H9 (cell line): ENCODE data around the gene SCTR. TPM values are rescaled to one million over a fixed set of nuclear protein-coding genes. Genes with fewer than 3 reads are reported as not detected.

Experiments used
- DNase-seq: peaks from one replicate; pipeline ENCODE4 v3.0.0-alpha.2; 2017
- H2AFZ ChIP-seq: one replicate; pipeline ENCODE4 v1.6.1; 2013; ENCODE audit warnings: mild to moderate bottlenecking, low read length, control low read depth, moderate library complexity
- H2AK5ac ChIP-seq: 2 replicates; pipeline ENCODE4 v1.6.1; 2013; ENCODE audit warnings: low read length, control low read depth, mixed read lengths; ENCODE audit not compliant: insufficient read length
- H2BK120ac ChIP-seq: one replicate; pipeline ENCODE4 v1.6.1; 2013; ENCODE audit warnings: low read depth, mild to moderate bottlenecking, low read length, control low read depth, inconsistent platforms; ENCODE audit not compliant: poor library complexity, severe bottlenecking
- H2BK12ac ChIP-seq: 2 replicates; pipeline ENCODE4 v1.6.1; 2013; ENCODE audit warnings: low read length, control low read depth, mixed read lengths, low read depth; ENCODE audit not compliant: insufficient read length
- H2BK15ac ChIP-seq: 2 replicates; pipeline ENCODE4 v1.6.1; 2013; ENCODE audit warnings: low read depth, low read length, control low read depth
- H2BK20ac ChIP-seq: one replicate; pipeline ENCODE4 v1.6.1; 2013; ENCODE audit warnings: low read depth, mild to moderate bottlenecking, low read length, control low read depth, inconsistent platforms; ENCODE audit not compliant: poor library complexity, severe bottlenecking
- H2BK5ac ChIP-seq: 2 replicates; pipeline ENCODE4 v1.6.1; 2013; ENCODE audit warnings: low read length, control low read depth, mixed read lengths; ENCODE audit not compliant: insufficient read length
- H3K14ac ChIP-seq: 2 replicates; pipeline ENCODE4 v1.6.1; 2013; ENCODE audit warnings: low read length, control low read depth; ENCODE audit not compliant: insufficient read depth
- H3K18ac ChIP-seq: 2 replicates; pipeline ENCODE4 v1.6.1; 2013; ENCODE audit warnings: low read depth, mild to moderate bottlenecking, mixed read lengths, low read length, control low read depth; ENCODE audit not compliant: insufficient read length
- H3K23ac ChIP-seq: 2 replicates; pipeline ENCODE4 v1.6.1; 2013; ENCODE audit warnings: low read length, control low read depth, mixed read lengths, low read depth; ENCODE audit not compliant: insufficient read length
- H3K23me2 ChIP-seq: 2 replicates; pipeline ENCODE4 v1.6.1; 2013; ENCODE audit warnings: low read depth, mild to moderate bottlenecking, mixed read lengths, low read length, control low read depth; ENCODE audit not compliant: insufficient read length, poor library complexity, severe bottlenecking
- H3K27ac ChIP-seq: 2 replicates; pipeline ENCODE4 v1.5.1; 2013; ENCODE audit warnings: low read length, control low read depth, mixed read lengths, low read depth; ENCODE audit not compliant: insufficient read length
- H3K27me3 ChIP-seq: 2 replicates; pipeline ENCODE4 v1.6.1; 2013; ENCODE audit warnings: low read length, control low read depth, inconsistent platforms; ENCODE audit not compliant: insufficient read depth
- H3K4ac ChIP-seq: 2 replicates; pipeline ENCODE4 v1.6.1; 2013; ENCODE audit warnings: low read depth, mild to moderate bottlenecking, control low read depth, inconsistent platforms, low read length, moderate library complexity
- H3K4me1 ChIP-seq: 2 replicates; pipeline ENCODE4 v1.6.1; 2013; ENCODE audit warnings: low read length, control low read depth, inconsistent platforms; ENCODE audit not compliant: insufficient read depth
- H3K4me2 ChIP-seq: 2 replicates; pipeline ENCODE4 v1.6.1; 2013; ENCODE audit warnings: low read length, control low read depth, mixed read lengths; ENCODE audit not compliant: insufficient read length, insufficient read depth
- H3K56ac ChIP-seq: 2 replicates; pipeline ENCODE4 v1.6.1; 2013; ENCODE audit warnings: low read depth, mild to moderate bottlenecking, mixed read lengths, low read length, control low read depth; ENCODE audit not compliant: insufficient read length
- H3K79me1 ChIP-seq: 2 replicates; pipeline ENCODE4 v1.6.1; 2013; ENCODE audit warnings: low read depth, mild to moderate bottlenecking, moderate library complexity, low read length, control low read depth, inconsistent platforms; ENCODE audit not compliant: insufficient read depth, poor library complexity, severe bottlenecking
- H3K79me2 ChIP-seq: 2 replicates; pipeline ENCODE4 v1.6.1; 2013; ENCODE audit warnings: low read length, control low read depth, inconsistent platforms; ENCODE audit not compliant: insufficient read depth
- H3K9ac ChIP-seq: 2 replicates; pipeline ENCODE4 v1.6.1; 2013; ENCODE audit warnings: low read length, control low read depth, mixed read lengths; ENCODE audit not compliant: insufficient read length; ENCODE audit errors: extremely low read depth
- H3K9me3 ChIP-seq: one replicate; pipeline ENCODE4 v1.6.1; 2013; ENCODE audit warnings: low read depth, low read length, inconsistent platforms; ENCODE audit not compliant: control insufficient read depth
- H3T11ph ChIP-seq: one replicate; pipeline ENCODE4 v1.6.1; 2013; ENCODE audit warnings: mild to moderate bottlenecking, low read length, control low read depth, inconsistent platforms
- H4K20me1 ChIP-seq: one replicate; pipeline ENCODE4 v1.6.1; 2013; ENCODE audit not compliant: control insufficient read depth, insufficient read length, insufficient read depth
- H4K5ac ChIP-seq: 2 replicates; pipeline ENCODE4 v1.6.1; 2013; ENCODE audit warnings: low read depth, mild to moderate bottlenecking, mixed read lengths, low read length, control low read depth; ENCODE audit not compliant: insufficient read length
- H4K8ac ChIP-seq: replicated peaks from 2 replicates; pipeline ENCODE4 v1.6.1; 2013; ENCODE audit warnings: low read length, control low read depth, mixed read lengths, low read depth; ENCODE audit not compliant: insufficient read length
- H4K91ac ChIP-seq: 2 replicates; pipeline ENCODE4 v1.6.1; 2013; ENCODE audit warnings: low read depth, mild to moderate bottlenecking, moderate library complexity, mixed read lengths, low read length, control low read depth; ENCODE audit not compliant: insufficient read length
- H3K27ac Mint-ChIP-seq, 3 experiments: 2 replicates in 2 of 3; 3 replicates in 1 of 3; pipeline ENCODE4 v1.8.0; 2020 to 2021; ENCODE audit warnings: mixed read lengths in 3 of 3, mild to moderate bottlenecking in 1 of 3, moderate library complexity in 1 of 3
- H3K27me3 Mint-ChIP-seq: 2 replicates; pipeline ENCODE4 v1.8.0; 2021; ENCODE audit warnings: low read depth, mild to moderate bottlenecking, moderate library complexity, mixed read lengths
- H3K36me3 Mint-ChIP-seq, 3 experiments: 2 replicates in 2 of 3; 3 replicates in 1 of 3; pipeline ENCODE4 v1.8.0; 2020 to 2021; ENCODE audit warnings: low read depth in 3 of 3, mixed read lengths in 3 of 3; ENCODE audit not compliant: insufficient read depth in 1 of 3
- H3K4me1 Mint-ChIP-seq, 2 experiments: 2 replicates each; pipeline ENCODE4 v1.8.0; 2020; ENCODE audit warnings: mixed read lengths in 2 of 2
- H3K4me3 Mint-ChIP-seq, 2 experiments: 2 replicates in 1 of 2; 3 replicates in 1 of 2; pipeline ENCODE4 v1.8.0; 2020 to 2021; ENCODE audit warnings: mild to moderate bottlenecking in 2 of 2, mixed read lengths in 2 of 2, moderate library complexity in 1 of 2
- H3K9me3 Mint-ChIP-seq, 2 experiments: 2 replicates in 1 of 2; 3 replicates in 1 of 2; pipeline ENCODE4 v1.8.0; 2020; ENCODE audit warnings: mild to moderate bottlenecking in 2 of 2, mixed read lengths in 2 of 2, moderate library complexity in 1 of 2
- CTCF ChIP-seq: fragments of 200-600 bp; sonication (generic); conservative IDR thresholded peaks from 3 replicates; pipeline ENCODE4 v1.8.0; 2021; ENCODE audit warnings: antibody characterized with exemption, mild to moderate bottlenecking
- WGBS: extraction: QIAGEN DNeasy Blood & Tissue Kit; methylation state at CpG from one replicate; pipeline ENCODE4 v1.1.7; 2013; ENCODE audit warnings: missing lambda C conversion rate, low lambda C conversion rate, mixed read lengths; ENCODE audit not compliant: insufficient read length; ENCODE audit errors: extremely low coverage; 5-methylcytosine and 5-hydroxymethylcytosine counted together
- total RNA-seq: library from RNA; stranded (reverse); gene quantifications from 2 replicates; pipeline ENCODE4 v1.2.1, GENCODE V29; 2021

SCTR gene
- total RNA-seq, 1 experiment from 2014 or later = not detected

- H3K4me1 ChIP-seq = no peaks in the 10 kb centered on the region
- H3K36me3 Mint-ChIP-seq = peaks cover 0 to under 1% (median 0%) of the 10 kb centered on the region in 3 experiments; a peak in 3 of 7 replicates
- H3K4ac ChIP-seq = no peak overlapping the region
- no peak overlapping the region for H3K27ac Mint-ChIP-seq
- no peak overlapping the region for H3K14ac ChIP-seq
- H2BK120ac ChIP-seq = no peak overlapping the region
- no peak overlapping the region for H3T11ph ChIP-seq
- H4K8ac ChIP-seq = no peak overlapping the region
- H3K9ac ChIP-seq = no peak overlapping the region
- no peaks in the 10 kb centered on the region for H3K79me2 ChIP-seq
- H2BK20ac ChIP-seq = no peak overlapping the region
- no peak overlapping the region for H3K4me2 ChIP-seq
- H4K91ac ChIP-seq = no peak overlapping the region
- no peak for DNase-seq
- no peak for TF ChIP-seq CTCF
- no peak overlapping the region for H3K56ac ChIP-seq
- no peaks in the 10 kb centered on the region for H3K9me3 ChIP-seq
- H3K4me3 Mint-ChIP-seq = no peak overlapping the region
- H3K27me3 Mint-ChIP-seq = peaks cover 43% of the 10 kb centered on the region
- H3K4me1 Mint-ChIP-seq = peaks cover 30 to 42% of the 10 kb centered on the region in 2 experiments
- H3K27me3 ChIP-seq = peaks cover 16% of the 10 kb centered on the region
- no peaks in the 10 kb centered on the region for H3K79me1 ChIP-seq
- WGBS = no CpG with 5 or more reads among the region's 2 CpGs
- H3K9me3 Mint-ChIP-seq = peaks cover 0 to 4% of the 10 kb centered on the region in 2 experiments; a peak in 3 of 5 replicates
- H3K18ac ChIP-seq = no peak overlapping the region
- H3K23ac ChIP-seq = no peak overlapping the region
- H2AK5ac ChIP-seq = no peak overlapping the region
- H4K5ac ChIP-seq = no peak overlapping the region
- no peak overlapping the region for H2BK15ac ChIP-seq
- no peak overlapping the region for H2AFZ ChIP-seq
- H3K23me2 ChIP-seq = peaks cover 8% of the 10 kb centered on the region
- H4K20me1 ChIP-seq = no peaks in the 10 kb centered on the region
- H3K27ac ChIP-seq = no peak overlapping the region
- H2BK12ac ChIP-seq = no peak overlapping the region
- no peak overlapping the region for H2BK5ac ChIP-seq
Measured at GRCh38 chr2:119527999-119528398, 3.7 kb upstream of the SCTR start.
